Measurements from ENCODE around the gene DRAP1.

Gene DRAP1

DNA sequence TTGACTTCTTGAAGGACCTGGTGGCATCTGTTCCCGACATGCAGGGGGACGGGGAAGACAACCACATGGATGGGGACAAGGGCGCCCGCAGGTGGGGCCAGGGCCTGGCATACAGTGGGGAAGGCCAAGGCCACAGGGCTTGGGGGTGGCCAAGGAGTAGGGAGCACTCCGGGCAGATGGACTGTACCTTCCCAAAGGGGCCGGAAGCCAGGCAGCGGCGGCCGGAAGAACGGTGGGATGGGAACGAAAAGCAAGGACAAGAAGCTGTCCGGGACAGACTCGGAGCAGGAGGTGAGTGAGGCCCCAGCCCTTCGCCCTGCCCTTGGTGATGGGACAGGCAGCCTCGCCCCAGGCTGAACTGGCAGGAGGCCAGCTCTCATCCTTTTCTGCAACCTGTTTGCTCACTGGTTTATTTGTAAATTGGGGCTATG is 1.2 kb downstream of the DRAP1 start:
- Histone ChIP-seq H3K4me2 (ENCODE audit: low read length) (peak overlapping the region; percentile 77), H3K4me3 (ENCODE audit: low read length) (peak overlapping the region; percentile 82), H3K36me3 (ENCODE audit: control insufficient read depth, low read length) (peaks cover 4% of the 10 kb centered on the region; the same call in 1 of the 2 replicates), H3K4me1 (ENCODE audit: control insufficient read depth, low read length) (peaks cover 23% of the 10 kb centered on the region), H3F3A (ENCODE audit: control insufficient read depth, insufficient read depth) (no peaks in the 10 kb centered on the region), H4K20me1 (ENCODE audit: control insufficient read depth, insufficient read depth, low read depth, low read length) (no peaks in the 10 kb centered on the region), H3K27ac (ENCODE audit: low read depth, low read length) (no peak overlapping the region), H3K9me3 (ENCODE audit: control insufficient read depth, insufficient read depth, low read length) (no peaks in the 10 kb centered on the region), H3K9me2 (replicated peaks; ENCODE audit: control insufficient read depth, low read length) (no peaks in the 10 kb centered on the region), H3K79me2 (ENCODE audit: control insufficient read depth, low read length) (peaks cover 22% of the 10 kb centered on the region), H3K27me3 (ENCODE audit: control insufficient read depth, low read length) (no peaks in the 10 kb centered on the region)
- TF ChIP-seq EZH2phosphoT487 (IDR thresholded peaks at IDR 0.05; ENCODE audit: borderline replicate concordance, low read length) (no peak), CTCF (IDR thresholded peaks at IDR 0.05; ENCODE audit: low read depth, low read length, poor library complexity, severe bottlenecking) (no peak)

DNA sequence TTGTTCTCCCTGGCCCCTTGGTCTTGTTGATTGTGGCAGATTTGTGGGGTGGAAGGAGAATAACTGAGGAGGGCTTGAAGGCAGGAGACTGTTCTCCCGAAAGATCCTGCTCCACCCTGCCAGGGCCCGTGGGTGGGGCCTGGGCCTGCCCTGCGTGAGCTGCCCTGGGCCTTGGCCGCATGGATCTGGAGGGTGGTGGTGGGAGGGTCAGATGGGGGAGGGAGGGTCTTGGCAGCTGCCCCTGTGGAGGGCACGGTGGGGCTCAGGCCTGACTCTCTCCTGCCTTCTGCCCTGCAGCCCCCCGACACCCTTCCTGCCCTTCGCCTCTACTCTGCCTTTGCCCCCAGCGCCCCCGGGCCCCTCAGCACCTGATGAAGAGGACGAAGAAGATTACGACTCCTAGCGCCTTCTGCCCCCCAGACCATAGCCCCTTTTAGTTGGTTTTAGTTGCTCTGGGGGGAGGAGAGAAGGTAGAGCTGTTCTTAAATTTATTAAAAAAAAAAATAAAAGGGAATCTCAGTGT is 1.9 kb downstream of the DRAP1 start:
- H3K27ac ChIP-seq (ENCODE audit: low read depth, low read length): no peak overlapping the region
- no peaks in the 10 kb centered on the region for H3F3A ChIP-seq (ENCODE audit: control insufficient read depth, insufficient read depth)
- no peak overlapping the region for H3K4me3 ChIP-seq (ENCODE audit: low read length)
- peaks cover 4% of the 10 kb centered on the region; the same call in 1 of the 2 replicates for H3K36me3 ChIP-seq (ENCODE audit: control insufficient read depth, low read length)
- peaks cover 22% of the 10 kb centered on the region for H3K79me2 ChIP-seq (ENCODE audit: control insufficient read depth, low read length)
- no peaks in the 10 kb centered on the region for H3K9me3 ChIP-seq (ENCODE audit: control insufficient read depth, insufficient read depth, low read length)
- H3K27me3 ChIP-seq (ENCODE audit: control insufficient read depth, low read length): no peaks in the 10 kb centered on the region
- no peaks in the 10 kb centered on the region for H3K9me2 ChIP-seq (replicated peaks; ENCODE audit: control insufficient read depth, low read length)
- no peaks in the 10 kb centered on the region for H4K20me1 ChIP-seq (ENCODE audit: control insufficient read depth, insufficient read depth, low read depth, low read length)
- no peak overlapping the region for H3K4me2 ChIP-seq (ENCODE audit: low read length)
- TF ChIP-seq CTCF (IDR thresholded peaks at IDR 0.05; ENCODE audit: low read depth, low read length, poor library complexity, severe bottlenecking) (no peak), EZH2phosphoT487 (IDR thresholded peaks at IDR 0.05; ENCODE audit: borderline replicate concordance, low read length) (no peak)
- peaks cover 23% of the 10 kb centered on the region for H3K4me1 ChIP-seq (ENCODE audit: control insufficient read depth, low read length)

- H3F3A ChIP-seq (ENCODE audit: control insufficient read depth, insufficient read depth): no peaks in the 10 kb centered on the region
- no peak overlapping the region for H3K4me2 ChIP-seq (ENCODE audit: low read length)
- H3K4me1 ChIP-seq (ENCODE audit: control insufficient read depth, low read length): peaks cover 19% of the 10 kb centered on the region
- TF ChIP-seq EZH2phosphoT487 (IDR thresholded peaks at IDR 0.05; ENCODE audit: borderline replicate concordance, low read length): no peak
- TF ChIP-seq CTCF (IDR thresholded peaks at IDR 0.05; ENCODE audit: low read depth, low read length, poor library complexity, severe bottlenecking): no peak
- H3K9me3 ChIP-seq (ENCODE audit: control insufficient read depth, insufficient read depth, low read length): no peaks in the 10 kb centered on the region
- H3K79me2 ChIP-seq (ENCODE audit: control insufficient read depth, low read length): peaks cover 20% of the 10 kb centered on the region
- H4K20me1 ChIP-seq (ENCODE audit: control insufficient read depth, insufficient read depth, low read depth, low read length): no peaks in the 10 kb centered on the region
- H3K4me3 ChIP-seq (ENCODE audit: low read length): no peak overlapping the region
- no peaks in the 10 kb centered on the region for H3K27me3 ChIP-seq (ENCODE audit: control insufficient read depth, low read length)
- H3K9me2 ChIP-seq (replicated peaks; ENCODE audit: control insufficient read depth, low read length): no peaks in the 10 kb centered on the region
- H3K27ac ChIP-seq (ENCODE audit: low read depth, low read length): no peak overlapping the region
- peaks cover 4% of the 10 kb centered on the region; the same call in 1 of the 2 replicates for H3K36me3 ChIP-seq (ENCODE audit: control insufficient read depth, low read length)
Measured at GRCh38 chr11:65921876-65922275, 2.6 kb downstream of the DRAP1 start.

Measured in DOHH2 (cell line).